ENCODE measurements around the gene ZNF215. TPM values are rescaled to one million over a fixed set of nuclear protein-coding genes. Genes with fewer than 3 reads are reported as not detected.

Gene ZNF215
- total RNA-seq, 1 donor from 2014 or later: 2.9 TPM

- no peaks in the 10 kb centered on the region for H3K27me3 ChIP-seq (ENCODE audit: insufficient read depth, low read length)
- H2AFZ ChIP-seq (ENCODE audit: low read depth, low read length): no peak overlapping the region
- no peak overlapping the region for H3K4me3 Mint-ChIP-seq (ENCODE audit: unreplicated experiment)
- no peaks in the 10 kb centered on the region for H3K9me3 ChIP-seq (ENCODE audit: insufficient read depth, low read depth, low read length)
- DNase-seq (ENCODE audit: low read depth) (peak; percentile 14), FAIRE-seq (no peak)
- no peaks in the 10 kb centered on the region for H3K79me2 ChIP-seq (ENCODE audit: insufficient read depth, low read length)
- no peaks in the 10 kb centered on the region for H3K9me3 Mint-ChIP-seq (ENCODE audit: unreplicated experiment)
- H3K4me1 ChIP-seq (ENCODE audit: insufficient read depth, low read length): no peaks in the 10 kb centered on the region
- H3K4me2 ChIP-seq (ENCODE audit: low read length): no peak overlapping the region
- H3K36me3 Mint-ChIP-seq (ENCODE audit: low read depth, unreplicated experiment): no peaks in the 10 kb centered on the region
- H3K9ac ChIP-seq (ENCODE audit: low read length): no peak overlapping the region
- no peak overlapping the region for H3K27ac ChIP-seq (ENCODE audit: low read depth, low read length)
- no peaks in the 10 kb centered on the region for H3K36me3 ChIP-seq (ENCODE audit: insufficient read depth, low read length)
- no peaks in the 10 kb centered on the region for H3K27me3 Mint-ChIP-seq (ENCODE audit: low read depth, unreplicated experiment)
- no peak overlapping the region for H3K27ac Mint-ChIP-seq (ENCODE audit: unreplicated experiment)
- TF ChIP-seq CTCF (IDR thresholded peaks at IDR 0.05; ENCODE audit: insufficient read depth, low read depth, low read length) (no peak), EZH2 (IDR thresholded peaks at IDR 0.05; ENCODE audit: insufficient read depth, low read length) (no peak)
- H3K4me1 Mint-ChIP-seq (ENCODE audit: low read depth, unreplicated experiment): no peaks in the 10 kb centered on the region
- no peak overlapping the region for H3K4me3 ChIP-seq (ENCODE audit: insufficient read depth, low read depth, low read length)
- no peaks in the 10 kb centered on the region for H4K20me1 ChIP-seq (ENCODE audit: insufficient read depth, low read length)
These were observed 14.3 kb upstream of the ZNF215 start for GRCh38 chr11:6911948-6912347.

- H3K4me3 Mint-ChIP-seq (ENCODE audit: unreplicated experiment): no peak overlapping the region
- Histone ChIP-seq H3K4me2 (ENCODE audit: low read length) (no peak overlapping the region), H3K27me3 (ENCODE audit: insufficient read depth, low read length) (no peaks in the 10 kb centered on the region), H2AFZ (ENCODE audit: low read depth, low read length) (no peak overlapping the region), H3K79me2 (ENCODE audit: insufficient read depth, low read length) (no peaks in the 10 kb centered on the region), H3K9me3 (ENCODE audit: insufficient read depth, low read depth, low read length) (no peaks in the 10 kb centered on the region), H4K20me1 (ENCODE audit: insufficient read depth, low read length) (no peaks in the 10 kb centered on the region), H3K4me3 (ENCODE audit: insufficient read depth, low read depth, low read length) (no peak overlapping the region), H3K9ac (ENCODE audit: low read length) (no peak overlapping the region), H3K27ac (ENCODE audit: low read depth, low read length) (no peak overlapping the region), H3K4me1 (ENCODE audit: insufficient read depth, low read length) (no peaks in the 10 kb centered on the region), H3K36me3 (ENCODE audit: insufficient read depth, low read length) (no peaks in the 10 kb centered on the region)
- H3K36me3 Mint-ChIP-seq (ENCODE audit: low read depth, unreplicated experiment): no peaks in the 10 kb centered on the region
- no peak for FAIRE-seq
- no peak overlapping the region for H3K27ac Mint-ChIP-seq (ENCODE audit: unreplicated experiment)
- H3K27me3 Mint-ChIP-seq (ENCODE audit: low read depth, unreplicated experiment): no peaks in the 10 kb centered on the region
- no peak for DNase-seq (ENCODE audit: low read depth)
- no peaks in the 10 kb centered on the region for H3K9me3 Mint-ChIP-seq (ENCODE audit: unreplicated experiment)
- TF ChIP-seq EZH2 (IDR thresholded peaks at IDR 0.05; ENCODE audit: insufficient read depth, low read length): no peak
- no peak for TF ChIP-seq CTCF (IDR thresholded peaks at IDR 0.05; ENCODE audit: insufficient read depth, low read depth, low read length)
- H3K4me1 Mint-ChIP-seq (ENCODE audit: low read depth, unreplicated experiment): no peaks in the 10 kb centered on the region
These were observed 6.5 kb upstream of the ZNF215 start for GRCh38 chr11:6919698-6920097.

GRCh38 chr11:6920702-6921101 lies 5.5 kb upstream of the ZNF215 start, which contains the start of gene OR2D3:
OR2D3 (plus strand) TSS chr11:6921002; CDS start chr11:6921002, 0 bp downstream.
- Histone ChIP-seq H3K27me3 (ENCODE audit: insufficient read depth, low read length) (no peaks in the 10 kb centered on the region), H3K9ac (ENCODE audit: low read length) (no peak within 1 kb of the TSS), H3K79me2 (ENCODE audit: insufficient read depth, low read length) (no peaks in the 10 kb centered on the region), H3K27ac (ENCODE audit: low read depth, low read length) (no peak within 1 kb of the TSS), H3K4me1 (ENCODE audit: insufficient read depth, low read length) (peaks cover under 1% of the 10 kb centered on the region), H4K20me1 (ENCODE audit: insufficient read depth, low read length) (no peaks in the 10 kb centered on the region), H2AFZ (ENCODE audit: low read depth, low read length) (no peak within 1 kb of the TSS), H3K4me3 (ENCODE audit: insufficient read depth, low read depth, low read length) (no peak within 1 kb of the TSS), H3K9me3 (ENCODE audit: insufficient read depth, low read depth, low read length) (no peaks in the 10 kb centered on the region), H3K36me3 (ENCODE audit: insufficient read depth, low read length) (no peaks in the 10 kb centered on the region), H3K4me2 (ENCODE audit: low read length) (no peak within 1 kb of the TSS)
- Mint-ChIP-seq H3K9me3 (ENCODE audit: unreplicated experiment) (no peaks in the 10 kb centered on the region), H3K27ac (ENCODE audit: unreplicated experiment) (no peak within 1 kb of the TSS), H3K36me3 (ENCODE audit: low read depth, unreplicated experiment) (no peaks in the 10 kb centered on the region), H3K27me3 (ENCODE audit: low read depth, unreplicated experiment) (no peaks in the 10 kb centered on the region), H3K4me1 (ENCODE audit: low read depth, unreplicated experiment) (no peaks in the 10 kb centered on the region), H3K4me3 (ENCODE audit: unreplicated experiment) (no peak within 1 kb of the TSS)
- no peak for FAIRE-seq
- no peak for TF ChIP-seq CTCF (IDR thresholded peaks at IDR 0.05; ENCODE audit: insufficient read depth, low read depth, low read length)
- TF ChIP-seq EZH2 (IDR thresholded peaks at IDR 0.05; ENCODE audit: insufficient read depth, low read length): no peak
- no peak for DNase-seq (ENCODE audit: low read depth)
